Naive thymus-derived CD8-positive, alpha-beta T cell (primary cell): ENCODE measurements around the gene GTF2IRD2. TPM values are rescaled to one million over a fixed set of nuclear protein-coding genes. Genes with fewer than 3 reads are reported as not detected.
"Not testable (repeated sequence)": the region's sequence is repeated elsewhere in the genome, so short reads cannot be mapped to it uniquely, and the experiment has no call there.

Experiments used
- ATAC-seq, 2 donors: fragments of 150-1000 bp; cut with Tn5 transposase in 1 of 2; sonication (Bioruptor Pico), chemical (Tn5 transposase) in 1 of 2; 1 replicate in 1 of 2; 2 replicates in 1 of 2; pipeline ENCODE4 v1.10.0; 2021; ENCODE audit warnings: mild to moderate bottlenecking in 2 of 2, moderate library complexity in 2 of 2
- POLR2A ChIA-PET: fragments of 350-600 bp; sonication (Branson Sonifier 250); formaldehyde crosslinking; loops from one replicate; lab custom pipeline; 2021; ENCODE audit warnings: antibody characterized with exemption; lab: Charles Lee
- DNase-seq, 10 donors: peaks; one replicate each; pipeline versions ENCODE4 v3.0.0 to v3.0.0-alpha.2; 2020 to 2022
- H3K27ac Mint-ChIP-seq, 10 donors: one replicate each; pipeline ENCODE4 v1.8.0; 2020 to 2022; ENCODE audit warnings: mild to moderate bottlenecking in 10 of 10, mixed read lengths in 10 of 10, moderate library complexity in 4 of 10, inconsistent platforms in 1 of 10
- H3K27me3 Mint-ChIP-seq, 5 donors: one replicate each; pipeline ENCODE4 v1.8.0; 2021 to 2022; ENCODE audit warnings: mixed read lengths in 5 of 5
- H3K36me3 Mint-ChIP-seq, 3 donors: one replicate each; pipeline ENCODE4 v1.8.0; 2020 to 2022; ENCODE audit warnings: mixed read lengths in 3 of 3, mild to moderate bottlenecking in 2 of 3, inconsistent platforms in 1 of 3
- H3K4me1 Mint-ChIP-seq, 4 donors: one replicate each; pipeline ENCODE4 v1.8.0; 2021 to 2022; ENCODE audit warnings: mixed read lengths in 4 of 4
- H3K4me3 Mint-ChIP-seq, 10 donors: one replicate each; pipeline ENCODE4 v1.8.0; 2020 to 2022; ENCODE audit warnings: mild to moderate bottlenecking in 10 of 10, mixed read lengths in 10 of 10, moderate library complexity in 6 of 10, inconsistent platforms in 1 of 10
- H3K9me3 Mint-ChIP-seq, 9 donors: one replicate each; pipeline ENCODE4 v1.8.0; 2020 to 2022; ENCODE audit warnings: mixed read lengths in 9 of 9, mild to moderate bottlenecking in 3 of 9, inconsistent platforms in 1 of 9, moderate library complexity in 1 of 9
- polyA plus RNA-seq, 3 donors: library from polyadenylated mRNA; unstranded; fragments of 300-500 nt; fragmentation: Illumina TruSeq; gene quantifications; one replicate each; pipeline ENCODE4 v1.2.3, GENCODE V29; 2021
- total RNA-seq, 8 experiments: library from RNA in 2 of 8; stranded (reverse) in 2 of 8; gene quantifications; one replicate each; pipeline ENCODE4 v1.2.3 and lab custom pipeline; 2021 to 2026

GTF2IRD2 gene
- total and polyA plus RNA-seq, 5 experiments from 2014 or later, result 14.3 to 43.0 (median 14.5) TPM

DNA sequence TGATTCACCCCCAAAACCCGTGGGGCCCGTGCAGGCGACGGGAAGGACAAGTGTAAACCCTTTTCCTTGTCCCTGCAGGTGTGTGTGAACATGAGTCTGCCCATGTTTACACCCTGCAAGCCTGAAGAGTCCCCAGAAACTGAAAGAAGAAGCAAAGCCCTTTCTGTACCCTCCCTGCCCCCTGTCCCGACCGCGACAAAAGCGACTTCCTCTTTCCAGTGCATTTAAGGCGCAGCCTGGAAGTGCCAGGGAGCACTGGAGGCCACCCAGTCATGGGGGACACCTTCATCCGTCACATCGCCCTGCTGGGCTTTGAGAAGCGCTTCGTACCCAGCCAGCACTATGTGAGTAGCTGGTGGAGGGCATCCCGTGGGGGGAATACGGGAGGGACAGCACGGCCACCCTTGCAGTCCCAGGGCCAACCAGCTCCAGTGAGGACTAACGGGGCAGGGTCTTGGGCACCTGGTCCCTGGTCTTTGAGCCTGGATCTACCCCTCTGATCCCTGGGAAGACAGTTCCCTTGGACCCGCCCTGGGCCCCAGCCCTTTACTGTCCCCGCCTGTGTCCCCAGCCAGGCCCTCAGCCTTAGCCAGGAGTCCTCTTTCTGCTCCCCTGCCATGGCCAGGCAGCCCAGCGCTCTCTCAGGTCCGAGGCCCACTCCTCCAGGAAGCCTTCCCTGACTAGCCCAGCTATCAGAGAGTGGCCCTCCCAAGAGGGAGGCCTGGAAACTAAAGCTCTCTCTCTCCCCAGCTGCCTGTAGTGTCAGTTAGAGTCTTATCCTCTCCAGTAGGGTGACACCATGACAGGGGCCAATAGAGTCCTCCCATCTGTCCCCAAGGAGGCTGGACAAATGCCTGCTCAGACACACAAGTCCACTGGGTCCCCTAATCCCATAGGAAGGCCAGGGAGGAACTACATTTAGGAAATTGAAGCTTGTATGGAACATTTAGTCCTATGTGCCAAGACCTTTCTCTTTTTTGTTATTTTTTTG lies 77.3 kb downstream of the GTF2IRD2 start, which contains the start of gene NCF1:
TSS of gene NCF1 (plus strand) at position 252 of the 991 bp plus-strand sequence. CDS start at position 273, 21 bp downstream.
- H3K4me3 Mint-ChIP-seq, H3K36me3 Mint-ChIP-seq, DNase-seq, H3K9me3 Mint-ChIP-seq, POLR2A ChIA-PET, H3K27me3 Mint-ChIP-seq, H3K27ac Mint-ChIP-seq, H3K4me1 Mint-ChIP-seq: not testable (repeated sequence)
- peak; percentile 39 to 74 for ATAC-seq

DNA sequence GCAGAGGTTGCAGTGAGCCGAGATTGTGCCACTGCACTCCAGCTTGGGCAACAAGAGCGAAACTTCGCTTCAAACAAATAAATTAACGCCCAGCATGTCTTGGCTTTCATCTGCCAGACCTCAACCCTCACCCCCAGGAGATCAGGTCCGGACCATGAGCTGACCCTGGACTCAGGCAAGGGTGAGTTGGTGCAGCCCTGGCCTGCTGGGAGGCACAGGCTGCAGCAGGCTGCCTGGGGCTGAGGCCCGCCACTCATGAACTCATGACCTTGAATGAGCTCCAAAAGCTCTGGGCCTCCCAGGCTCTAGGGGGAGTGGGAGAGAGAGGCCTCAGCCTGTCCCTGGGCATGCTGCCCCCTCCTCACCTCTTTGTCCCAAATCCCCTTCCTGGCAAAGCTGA lies 79.3 kb downstream of the GTF2IRD2 start:
- POLR2A ChIA-PET, H3K27me3 Mint-ChIP-seq, H3K27ac Mint-ChIP-seq, ATAC-seq, DNase-seq, H3K4me1 Mint-ChIP-seq, H3K4me3 Mint-ChIP-seq, H3K36me3 Mint-ChIP-seq, H3K9me3 Mint-ChIP-seq: not testable (repeated sequence)

GRCh38 chr7:74770062-74770461 lies 81.3 kb downstream of the GTF2IRD2 start:
- POLR2A ChIA-PET, ATAC-seq, DNase-seq, H3K4me1 Mint-ChIP-seq, H3K9me3 Mint-ChIP-seq, H3K27ac Mint-ChIP-seq, H3K36me3 Mint-ChIP-seq, H3K4me3 Mint-ChIP-seq, H3K27me3 Mint-ChIP-seq: not testable (repeated sequence)

GRCh38 chr7:74766991-74767390 lies 84.4 kb downstream of the GTF2IRD2 start:
- H3K27me3 Mint-ChIP-seq, H3K9me3 Mint-ChIP-seq, ATAC-seq, H3K36me3 Mint-ChIP-seq, H3K4me1 Mint-ChIP-seq, POLR2A ChIA-PET, DNase-seq, H3K4me3 Mint-ChIP-seq: not testable (repeated sequence)
- H3K27ac Mint-ChIP-seq, result peak overlapping the region in 2 of 10 donors; percentile 9 to 21

GRCh38 chr7:74766509-74766908 lies 84.9 kb downstream of the GTF2IRD2 start:
- H3K36me3 Mint-ChIP-seq, H3K4me1 Mint-ChIP-seq, DNase-seq, H3K4me3 Mint-ChIP-seq, H3K9me3 Mint-ChIP-seq, POLR2A ChIA-PET, H3K27ac Mint-ChIP-seq, H3K27me3 Mint-ChIP-seq: not testable (repeated sequence)
- ATAC-seq, result peak in 1 of 2 donors; percentile 8

- POLR2A ChIA-PET, H3K4me1 Mint-ChIP-seq, H3K27ac Mint-ChIP-seq, H3K4me3 Mint-ChIP-seq, H3K27me3 Mint-ChIP-seq, H3K36me3 Mint-ChIP-seq, DNase-seq, H3K9me3 Mint-ChIP-seq: not testable (repeated sequence)
- ATAC-seq, result peak; percentile 72 to 78
These were observed 86.0 kb downstream of the GTF2IRD2 start for GRCh38 chr7:74765205-74765918.

GRCh38 chr7:74758982-74759381 lies 92.4 kb downstream of the GTF2IRD2 start:
- H3K4me1 Mint-ChIP-seq, H3K27ac Mint-ChIP-seq, H3K36me3 Mint-ChIP-seq: not testable (repeated sequence)

DNA sequence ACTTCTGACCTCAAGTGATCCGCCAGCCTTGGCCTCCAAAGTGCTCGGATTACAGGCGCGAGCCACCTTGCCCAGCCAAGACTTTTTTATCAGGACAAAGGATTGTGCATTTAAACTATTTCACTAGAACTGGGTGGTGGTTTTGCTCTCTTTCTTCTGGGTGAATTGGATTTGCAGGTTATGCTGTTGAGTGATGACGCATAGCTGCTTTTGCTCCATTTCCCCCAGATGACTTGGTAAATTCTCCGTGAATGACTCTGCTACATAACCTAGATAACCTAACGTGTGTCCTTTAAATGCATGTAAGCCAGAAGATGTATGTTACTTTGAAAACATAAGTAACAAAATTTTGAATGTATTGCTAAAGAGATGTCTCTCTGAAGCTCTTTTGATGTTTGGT lies 93.1 kb downstream of the GTF2IRD2 start:
- ATAC-seq, DNase-seq, H3K9me3 Mint-ChIP-seq, H3K4me3 Mint-ChIP-seq, H3K27ac Mint-ChIP-seq, H3K36me3 Mint-ChIP-seq, H3K4me1 Mint-ChIP-seq, POLR2A ChIA-PET, H3K27me3 Mint-ChIP-seq: not testable (repeated sequence)

More at GRCh38 chr7:74758982-74759381, 92.4 kb downstream of the GTF2IRD2 start:
- POLR2A ChIA-PET, H3K4me3 Mint-ChIP-seq, H3K9me3 Mint-ChIP-seq, DNase-seq, H3K27me3 Mint-ChIP-seq, ATAC-seq: not testable (repeated sequence)

DNA sequence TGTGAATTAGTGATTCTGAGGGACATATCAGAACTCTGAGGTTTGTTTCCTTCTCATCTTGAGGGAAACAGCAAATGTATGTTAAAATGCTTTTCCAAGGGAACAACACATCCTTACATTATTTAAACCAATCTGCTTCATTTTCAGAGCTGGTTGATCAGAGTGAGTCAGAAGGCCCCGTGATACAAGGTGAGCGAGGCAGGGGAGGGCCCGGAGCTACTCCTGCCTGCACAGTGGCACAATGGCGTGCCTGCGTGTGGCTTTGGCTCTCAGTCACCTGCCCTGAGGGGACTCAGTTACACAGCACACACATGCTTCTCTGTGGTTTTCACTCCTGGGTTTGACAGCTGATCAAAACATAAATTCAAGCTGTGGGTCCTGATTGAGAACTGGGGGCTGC lies 94.7 kb downstream of the GTF2IRD2 start:
- ATAC-seq, POLR2A ChIA-PET, H3K36me3 Mint-ChIP-seq, H3K4me3 Mint-ChIP-seq, H3K9me3 Mint-ChIP-seq, H3K27ac Mint-ChIP-seq, H3K27me3 Mint-ChIP-seq, H3K4me1 Mint-ChIP-seq, DNase-seq: not testable (repeated sequence)

- H3K27me3 Mint-ChIP-seq, H3K36me3 Mint-ChIP-seq, ATAC-seq, DNase-seq, H3K4me1 Mint-ChIP-seq, H3K9me3 Mint-ChIP-seq, H3K4me3 Mint-ChIP-seq, H3K27ac Mint-ChIP-seq, POLR2A ChIA-PET: not testable (repeated sequence)
These were observed 97.4 kb downstream of the GTF2IRD2 start for GRCh38 chr7:74753921-74754482.
